Sigmoid colon (tissue), 7 donors: Measurements from ENCODE around the gene RANGRF. TPM values are rescaled to one million over a fixed set of nuclear protein-coding genes. Genes with fewer than 3 reads are reported as not detected.

Source experiments
- DNase-seq: peaks from one replicate; pipeline ENCODE4 v3.0.0-alpha.2; 2019
- H3K27ac ChIP-seq, 4 donors: fragments of 200-600 bp; sonication (generic); one replicate each; pipeline ENCODE4 v1.5.1; 2016 to 2019; ENCODE audit warnings: mild to moderate bottlenecking in 1 of 4
- H3K27me3 ChIP-seq, 3 donors: fragments of 200-600 bp; sonication (generic); one replicate each; pipeline ENCODE4 v1.5.1; 2019; ENCODE audit warnings: mild to moderate bottlenecking in 1 of 3
- H3K36me3 ChIP-seq, 4 donors: fragments of 200-600 bp; sonication (generic); one replicate each; pipeline ENCODE4 v1.5.1; 2016 to 2019
- H3K4me1 ChIP-seq, 4 donors: fragments of 200-600 bp; sonication (generic); one replicate each; pipeline ENCODE4 v1.5.1; 2017 to 2019
- H3K4me3 ChIP-seq, 4 donors: fragments of 200-600 bp; sonication (generic); one replicate each; pipeline ENCODE4 v1.5.1; 2017 to 2019; ENCODE audit warnings: mild to moderate bottlenecking in 2 of 4, moderate library complexity in 1 of 4
- H3K9me3 ChIP-seq, 4 donors: fragments of 200-600 bp in 3 of 4; sonication (generic) in 3 of 4; one replicate each; pipeline versions ENCODE4 v1.5.1 to v1.6.1; 2013 to 2019
- EP300 ChIP-seq, 4 donors: sonication (generic); formaldehyde crosslinking; IDR thresholded peaks; one replicate each; pipeline ENCODE4 v1.6.1; 2017; ENCODE audit warnings: antibody characterized with exemption in 4 of 4
- POLR2A ChIP-seq, 2 donors: fragments of 450-650 bp; IDR thresholded peaks; one replicate each; pipeline ENCODE4 v1.6.1; 2016; ENCODE audit warnings: antibody characterized with exemption in 2 of 2, mild to moderate bottlenecking in 2 of 2, moderate library complexity in 2 of 2
- POLR2AphosphoS5 ChIP-seq, 4 donors: sonication (generic); formaldehyde crosslinking; IDR thresholded peaks; one replicate each; pipeline ENCODE4 v1.6.1; 2017; ENCODE audit warnings: antibody characterized with exemption in 4 of 4
- WGBS, 2 donors: extraction: QIAGEN DNeasy Blood & Tissue Kit; methylation state at CpG; one replicate each; pipeline ENCODE4 v1.1.7; 2013; 5-methylcytosine and 5-hydroxymethylcytosine counted together
- intact Hi-C: fragments of 100-400 bp; cut with DNase I; formaldehyde crosslinking; loops from one replicate; pipeline ENCODE4 v1.15.1; 2023
- polyA plus RNA-seq, 3 donors: library from polyadenylated mRNA; stranded (reverse); fragments of 200-250 nt; gene quantifications; one replicate each; pipeline ENCODE4 v1.2.3, GENCODE V29; 2013
- total RNA-seq, 4 donors: library from RNA; depleted of rRNA; stranded (reverse); fragments of >200 nt; gene quantifications; one replicate each; pipeline ENCODE4 v1.1.0, GENCODE V29; 2016
- TF ChIP-seq, protein P1 (sequence below), 4 experiments: fragments of 450-650 bp in 3 of 4; fragments of 200-600 bp in 1 of 4; IDR thresholded peaks; one replicate each; pipeline ENCODE4 v1.5.1; 2016 to 2019; ENCODE audit warnings: antibody characterized with exemption in 4 of 4, mild to moderate bottlenecking in 3 of 4, moderate library complexity in 2 of 4
- donor health status: healthy with polysubstance abuse.
- donor health status: Bipolar disorder and iron deficiency.
- donor health status: healthy.

Gene RANGRF
- total and polyA plus RNA-seq, 7 donors, result 20.8 to 46.6 (median 27.5) TPM

DNA sequence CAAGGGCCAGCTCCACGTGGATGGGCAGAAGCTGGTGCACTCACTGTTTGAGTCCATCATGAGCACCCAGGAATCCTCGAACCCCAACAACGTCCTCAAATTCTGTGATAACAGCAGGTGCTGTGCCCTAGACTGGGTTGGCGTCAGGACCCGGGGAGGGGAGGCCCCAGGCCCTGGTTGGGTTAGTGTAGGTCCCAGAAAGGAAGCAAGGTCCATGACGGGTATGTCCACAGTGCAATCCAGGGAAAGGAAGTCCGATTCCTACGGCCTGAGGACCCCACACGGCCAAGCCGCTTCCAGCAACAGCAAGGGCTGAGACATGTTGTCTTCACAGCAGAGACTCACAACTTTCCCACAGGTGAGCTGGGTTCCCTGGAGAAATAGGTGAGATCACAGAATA, 32.2 kb upstream of the RANGRF start:
- 92 to 97% methylated on average over 10 of the region's 10 CpGs for WGBS, 2 donors
- intact Hi-C loops, result no loop called here
- TF ChIP-seq EP300 (IDR thresholded peaks at IDR 0.05), result no peak
- no peak for TF ChIP-seq POLR2AphosphoS5 (IDR thresholded peaks at IDR 0.05)
- TF ChIP-seq, protein P1, sequence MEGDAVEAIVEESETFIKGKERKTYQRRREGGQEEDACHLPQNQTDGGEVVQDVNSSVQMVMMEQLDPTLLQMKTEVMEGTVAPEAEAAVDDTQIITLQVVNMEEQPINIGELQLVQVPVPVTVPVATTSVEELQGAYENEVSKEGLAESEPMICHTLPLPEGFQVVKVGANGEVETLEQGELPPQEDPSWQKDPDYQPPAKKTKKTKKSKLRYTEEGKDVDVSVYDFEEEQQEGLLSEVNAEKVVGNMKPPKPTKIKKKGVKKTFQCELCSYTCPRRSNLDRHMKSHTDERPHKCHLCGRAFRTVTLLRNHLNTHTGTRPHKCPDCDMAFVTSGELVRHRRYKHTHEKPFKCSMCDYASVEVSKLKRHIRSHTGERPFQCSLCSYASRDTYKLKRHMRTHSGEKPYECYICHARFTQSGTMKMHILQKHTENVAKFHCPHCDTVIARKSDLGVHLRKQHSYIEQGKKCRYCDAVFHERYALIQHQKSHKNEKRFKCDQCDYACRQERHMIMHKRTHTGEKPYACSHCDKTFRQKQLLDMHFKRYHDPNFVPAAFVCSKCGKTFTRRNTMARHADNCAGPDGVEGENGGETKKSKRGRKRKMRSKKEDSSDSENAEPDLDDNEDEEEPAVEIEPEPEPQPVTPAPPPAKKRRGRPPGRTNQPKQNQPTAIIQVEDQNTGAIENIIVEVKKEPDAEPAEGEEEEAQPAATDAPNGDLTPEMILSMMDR (IDR thresholded peaks at IDR 0.05), result no peak
- TF ChIP-seq POLR2A (IDR thresholded peaks at IDR 0.05), result no peak
- Histone ChIP-seq H3K4me1 (no peaks in the 10 kb centered on the region), H3K27ac (no peak overlapping the region), H3K36me3 (peaks cover 0 to 73% (median 23%) of the 10 kb centered on the region in 4 donors), H3K4me3 (no peak overlapping the region), H3K27me3 (no peaks in the 10 kb centered on the region), H3K9me3 (no peaks in the 10 kb centered on the region)
- DNase-seq, result no peak

DNA sequence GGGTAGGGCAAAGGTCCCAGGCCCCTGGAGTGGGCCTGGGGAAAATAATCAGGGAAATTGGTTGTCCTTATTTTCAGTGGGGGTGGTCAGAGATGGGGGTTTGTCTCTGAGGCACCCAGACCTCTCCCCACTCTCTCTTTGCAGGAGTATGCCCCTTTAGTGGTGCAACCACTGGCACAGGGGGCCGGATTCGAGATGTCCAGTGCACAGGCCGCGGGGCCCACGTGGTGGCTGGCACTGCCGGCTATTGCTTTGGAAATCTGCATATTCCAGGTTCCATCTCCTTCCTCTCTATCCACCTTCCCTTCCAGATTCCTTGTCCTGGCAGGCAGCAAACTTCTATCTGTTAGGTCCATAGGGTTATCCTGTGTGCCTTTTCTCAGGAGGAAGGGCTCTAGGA, 31.8 kb upstream of the RANGRF start:
- Histone ChIP-seq H3K4me1 (no peaks in the 10 kb centered on the region), H3K27me3 (no peaks in the 10 kb centered on the region), H3K9me3 (no peaks in the 10 kb centered on the region), H3K4me3 (no peak overlapping the region), H3K36me3 (peaks cover 0 to 77% (median 27%) of the 10 kb centered on the region in 4 donors), H3K27ac (no peak overlapping the region)
- intact Hi-C loops, result no loop called here
- 98 to 99% methylated on average over 6 of the region's 6 CpGs for WGBS, 2 donors
- no peak for DNase-seq
- TF ChIP-seq POLR2A (IDR thresholded peaks at IDR 0.05) (no peak), EP300 (IDR thresholded peaks at IDR 0.05) (no peak), POLR2AphosphoS5 (IDR thresholded peaks at IDR 0.05) (no peak)
- TF ChIP-seq, protein P1 (IDR thresholded peaks at IDR 0.05), result no peak

DNA sequence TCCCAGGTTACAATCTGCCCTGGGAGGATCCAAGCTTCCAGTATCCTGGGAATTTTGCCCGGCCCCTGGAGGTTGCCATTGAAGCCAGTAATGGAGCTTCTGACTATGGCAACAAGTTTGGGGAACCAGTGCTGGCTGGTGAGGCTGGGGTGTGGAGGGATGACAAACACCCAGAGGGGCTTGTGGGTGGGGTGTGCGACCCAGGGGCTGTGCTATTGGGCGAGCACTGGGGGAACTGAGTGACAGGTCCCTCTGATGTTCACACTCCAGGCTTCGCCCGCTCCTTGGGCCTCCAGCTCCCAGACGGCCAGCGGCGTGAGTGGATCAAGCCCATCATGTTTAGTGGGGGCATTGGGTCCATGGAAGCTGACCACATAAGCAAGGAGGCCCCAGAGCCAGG, 30.7 kb upstream of the RANGRF start:
- H3K9me3 ChIP-seq, result no peaks in the 10 kb centered on the region
- intact Hi-C loops, result no loop called here
- no peaks in the 10 kb centered on the region for H3K4me1 ChIP-seq
- peaks cover 0 to 88% (median 29%) of the 10 kb centered on the region in 4 donors for H3K36me3 ChIP-seq
- no peak overlapping the region for H3K27ac ChIP-seq
- 95 to 97% methylated on average over 8 of the region's 8 CpGs for WGBS, 2 donors
- DNase-seq, result no peak
- no peaks in the 10 kb centered on the region for H3K27me3 ChIP-seq
- no peak for TF ChIP-seq POLR2AphosphoS5 (IDR thresholded peaks at IDR 0.05)
- H3K4me3 ChIP-seq, result no peak overlapping the region

DNA sequence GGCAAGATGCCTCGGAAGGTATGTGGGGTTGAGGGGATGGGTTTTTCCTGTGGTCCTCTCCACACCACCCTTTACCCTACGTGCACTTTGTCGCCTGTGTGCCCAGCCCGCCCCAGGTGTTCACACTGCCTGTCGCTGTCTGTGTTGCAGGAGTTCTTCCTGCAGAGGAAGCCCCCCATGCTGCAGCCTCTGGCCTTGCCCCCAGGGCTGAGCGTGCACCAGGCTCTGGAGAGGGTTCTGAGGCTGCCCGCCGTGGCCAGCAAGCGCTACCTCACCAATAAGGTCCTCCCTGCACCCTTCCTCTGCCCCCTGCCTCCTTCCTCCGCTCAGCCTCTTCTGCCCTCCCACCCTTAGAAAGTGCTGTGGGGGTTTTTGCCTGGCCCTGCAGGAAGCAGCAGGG, 24.1 kb upstream of the RANGRF start:
- intact Hi-C loops, result no loop called here
- TF ChIP-seq POLR2AphosphoS5 (IDR thresholded peaks at IDR 0.05), result no peak
- TF ChIP-seq, protein P1 (IDR thresholded peaks at IDR 0.05), result no peak
- TF ChIP-seq EP300 (IDR thresholded peaks at IDR 0.05), result no peak
- no peak for TF ChIP-seq POLR2A (IDR thresholded peaks at IDR 0.05)
- Histone ChIP-seq H3K36me3 (peaks cover 0 to 91% (median 42%) of the 10 kb centered on the region in 4 donors), H3K27me3 (no peaks in the 10 kb centered on the region), H3K4me3 (no peak overlapping the region), H3K9me3 (no peaks in the 10 kb centered on the region), H3K27ac (no peak overlapping the region), H3K4me1 (no peaks in the 10 kb centered on the region)
- DNase-seq, result no peak
- 95 to 97% methylated on average over 10 of the region's 10 CpGs for WGBS, 2 donors

DNA sequence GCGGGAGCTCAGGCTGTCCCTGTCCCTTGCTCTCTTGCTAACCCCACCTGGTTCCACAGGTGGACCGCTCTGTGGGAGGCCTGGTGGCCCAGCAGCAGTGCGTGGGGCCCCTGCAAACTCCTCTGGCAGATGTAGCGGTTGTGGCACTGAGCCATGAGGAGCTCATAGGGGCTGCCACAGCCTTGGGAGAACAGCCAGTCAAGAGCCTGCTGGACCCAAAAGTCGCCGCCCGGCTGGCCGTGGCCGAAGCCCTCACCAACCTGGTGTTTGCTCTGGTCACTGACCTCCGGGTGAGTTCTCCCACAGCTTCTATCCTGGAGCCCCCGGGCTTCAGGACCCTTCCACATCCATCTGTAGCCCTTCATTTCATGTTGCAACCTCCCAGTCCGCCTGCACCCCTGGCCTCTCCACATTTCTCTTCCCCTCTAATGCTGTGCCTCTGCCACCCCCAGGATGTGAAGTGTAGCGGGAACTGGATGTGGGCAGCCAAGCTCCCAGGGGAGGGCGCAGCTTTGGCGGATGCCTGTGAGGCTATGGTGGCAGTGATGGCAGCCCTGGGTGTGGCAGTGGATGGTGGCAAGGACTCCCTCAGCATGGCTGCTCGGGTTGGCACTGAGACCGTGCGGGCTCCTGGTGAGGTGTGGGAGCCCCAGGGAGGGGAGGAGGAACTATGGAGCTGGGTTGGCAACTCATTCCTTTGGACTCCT, 23.5 kb upstream of the RANGRF start:
- Histone ChIP-seq H3K27me3 (no peaks in the 10 kb centered on the region), H3K27ac (no peak overlapping the region), H3K9me3 (no peaks in the 10 kb centered on the region), H3K4me1 (no peaks in the 10 kb centered on the region), H3K4me3 (no peak overlapping the region), H3K36me3 (peaks cover 0 to 93% (median 40%) of the 10 kb centered on the region in 4 donors)
- DNase-seq, result no peak
- TF ChIP-seq, protein P1 (IDR thresholded peaks at IDR 0.05), result no peak
- TF ChIP-seq POLR2A (IDR thresholded peaks at IDR 0.05) (no peak), EP300 (IDR thresholded peaks at IDR 0.05) (no peak), POLR2AphosphoS5 (IDR thresholded peaks at IDR 0.05) (no peak)
- intact Hi-C loops, result no loop called here
- WGBS, 2 donors, result 97% methylated on average over 18 of the region's 18 CpGs
